IMR-90 (cell line): ENCODE measurements around the gene PPP1R1C. TPM values are rescaled to one million over a fixed set of nuclear protein-coding genes. Genes with fewer than 3 reads are reported as not detected.

Experiments used
- ATAC-seq: fragments of 200-7000 bp; cut with Tn5 transposase; 2 replicates; pipeline ENCODE4 v1.9.1; 2020; ENCODE audit warnings: low read depth, mild to moderate bottlenecking, moderate library complexity
- BruUV-seq: library from RNA; stranded (reverse); fragments of 400-500 nt; replicated peaks from 2 replicates; lab custom pipeline; 2021; lab: Mats Ljungman, UMichigan
- CTCF ChIA-PET: fragments of 300-600 bp; formaldehyde crosslinking; extraction: SDS; loops from one replicate; lab custom pipeline; 2021; ENCODE audit warnings: antibody characterized with exemption; lab: Yijun Ruan, JAX
- POLR2A ChIA-PET: fragments of 300-600 bp; sonication (Branson Sonifier 250); formaldehyde crosslinking; loops from one replicate; lab custom pipeline; 2022; ENCODE audit warnings: antibody characterized with exemption; ENCODE audit not compliant: unreplicated experiment; lab: Charles Lee
- DNase-seq: peaks from one replicate; pipeline ENCODE4 v3.0.0; 2013
- H2AFZ ChIP-seq: replicated peaks from 2 replicates; pipeline ENCODE3; 2013; ENCODE audit warnings: low read length, mild to moderate bottlenecking; ENCODE audit not compliant: poor library complexity
- H2AK5ac ChIP-seq: 2 replicates; pipeline ENCODE4 v1.6.1; 2013; ENCODE audit warnings: low read depth, low read length, inconsistent platforms
- H2AK9ac ChIP-seq: replicated peaks from 2 replicates; pipeline ENCODE3; 2013; ENCODE audit warnings: mild to moderate bottlenecking, low read depth, low read length, moderate library complexity; ENCODE audit not compliant: poor library complexity
- H2BK120ac ChIP-seq: 2 replicates; pipeline ENCODE4 v1.6.1; 2013; ENCODE audit warnings: low read depth, low read length, inconsistent platforms
- H2BK15ac ChIP-seq: 3 replicates; pipeline ENCODE4 v1.6.1; 2013; ENCODE audit warnings: low read depth, low read length, inconsistent platforms
- H2BK20ac ChIP-seq: 2 replicates; pipeline ENCODE4 v1.6.1; 2013; ENCODE audit warnings: low read depth, mild to moderate bottlenecking, inconsistent platforms, low read length, moderate library complexity
- H2BK5ac ChIP-seq: 2 replicates; pipeline ENCODE4 v1.6.1; 2013; ENCODE audit warnings: mild to moderate bottlenecking, low read depth, low read length, inconsistent platforms; ENCODE audit not compliant: poor library complexity, severe bottlenecking
- H3K14ac ChIP-seq: replicated peaks from 2 replicates; pipeline ENCODE4 v1.6.1; 2013; ENCODE audit warnings: low read depth, low read length, inconsistent platforms
- H3K18ac ChIP-seq: 2 replicates; pipeline ENCODE4 v1.6.1; 2013; ENCODE audit warnings: low read depth, low read length, control low read depth
- H3K23ac ChIP-seq: 2 replicates; pipeline ENCODE4 v1.6.1; 2013; ENCODE audit warnings: low read depth, low read length, inconsistent platforms
- H3K27ac ChIP-seq: 2 replicates; pipeline ENCODE4 v1.5.1; 2013; ENCODE audit warnings: mild to moderate bottlenecking, control low read depth, low read length; ENCODE audit not compliant: insufficient read depth
- H3K27me3 ChIP-seq: 2 replicates; pipeline ENCODE4 v1.6.1; 2013; ENCODE audit warnings: low read length; ENCODE audit not compliant: control insufficient read depth, insufficient read depth
- H3K36me3 ChIP-seq: 2 replicates; pipeline ENCODE4 v1.6.1; 2013; ENCODE audit warnings: low read length, mixed read lengths; ENCODE audit not compliant: control insufficient read depth, insufficient read depth
- H3K4ac ChIP-seq: 2 replicates; pipeline ENCODE4 v1.6.1; 2013; ENCODE audit warnings: low read depth, low read length, inconsistent platforms
- H3K4me1 ChIP-seq: 2 replicates; pipeline ENCODE4 v1.6.1; 2013; ENCODE audit warnings: low read length, mixed read lengths; ENCODE audit not compliant: control insufficient read depth, insufficient read depth
- H3K4me2 ChIP-seq: 2 replicates; pipeline ENCODE4 v1.6.1; 2013; ENCODE audit warnings: low read depth, mild to moderate bottlenecking, control low read depth, low read length, moderate library complexity
- H3K4me3 ChIP-seq: 2 replicates; pipeline ENCODE4 v1.5.1; 2013; ENCODE audit warnings: low read depth, mild to moderate bottlenecking, control low read depth, low read length, moderate library complexity; ENCODE audit not compliant: insufficient read depth
- H3K56ac ChIP-seq: 2 replicates; pipeline ENCODE4 v1.6.1; 2013; ENCODE audit warnings: low read length, inconsistent platforms; ENCODE audit not compliant: insufficient read depth; ENCODE audit errors: extremely low read depth
- H3K79me1 ChIP-seq, 2 experiments: 2 replicates each; pipeline ENCODE4 v1.6.1; 2013; ENCODE audit warnings: low read length in 2 of 2, inconsistent platforms in 1 of 2, low read depth in 1 of 2
- H3K9ac ChIP-seq: 2 replicates; pipeline ENCODE4 v1.6.1; 2013; ENCODE audit warnings: low read depth, low read length, control low read depth
- H3K9me1 ChIP-seq: 2 replicates; pipeline ENCODE4 v1.6.1; 2013; ENCODE audit warnings: low read length, inconsistent platforms; ENCODE audit not compliant: insufficient read depth
- H3K9me3 ChIP-seq: 2 replicates; pipeline ENCODE4 v1.6.1; 2013; ENCODE audit warnings: low read length; ENCODE audit not compliant: control insufficient read depth, insufficient read depth
- H4K20me1 ChIP-seq: 2 replicates; pipeline ENCODE4 v1.6.1; 2013; ENCODE audit warnings: low read length, inconsistent platforms; ENCODE audit not compliant: insufficient read depth
- H4K5ac ChIP-seq: 2 replicates; pipeline ENCODE4 v1.6.1; 2013; ENCODE audit warnings: mild to moderate bottlenecking, low read depth, low read length, control low read depth
- H4K8ac ChIP-seq, 2 experiments: 2 replicates each; pipeline ENCODE4 v1.6.1; 2013; ENCODE audit warnings: low read depth in 2 of 2, low read length in 2 of 2, control low read depth in 1 of 2, inconsistent platforms in 1 of 2
- H4K91ac ChIP-seq: 2 replicates; pipeline ENCODE4 v1.6.1; 2013; ENCODE audit warnings: low read depth, low read length, inconsistent platforms; ENCODE audit not compliant: insufficient read depth
- CHD1 ChIP-seq: IDR thresholded peaks from 2 replicates; pipeline ENCODE4 v1.6.1; 2012; ENCODE audit warnings: low read depth, low read length, improper control_type of control experiment
- CTCF ChIP-seq: conservative IDR thresholded peaks from 2 replicates; pipeline ENCODE4 v1.5.1; 2012; ENCODE audit warnings: mild to moderate bottlenecking, low read depth, low read length, improper control_type of control experiment
- MAFK ChIP-seq: IDR thresholded peaks from 2 replicates; pipeline ENCODE4 v1.6.1; 2012; ENCODE audit warnings: low read depth, low read length, improper control_type of control experiment
- MAZ ChIP-seq: IDR thresholded peaks from 2 replicates; pipeline ENCODE4 v1.6.1; 2012; ENCODE audit warnings: low read depth, mild to moderate bottlenecking, low read length, improper control_type of control experiment, moderate library complexity, borderline replicate concordance
- MXI1 ChIP-seq: IDR thresholded peaks from 2 replicates; pipeline ENCODE4 v1.6.1; 2012; ENCODE audit warnings: low read depth, mild to moderate bottlenecking, low read length, moderate library complexity, borderline replicate concordance
- NFE2L2 ChIP-seq: fragments of 150-350 bp; IDR thresholded peaks from 2 replicates; pipeline ENCODE4 v1.6.1; 2016; ENCODE audit warnings: low read depth, mild to moderate bottlenecking, low read length
- POLR2A ChIP-seq: IDR thresholded peaks from 2 replicates; pipeline ENCODE4 v1.6.1; 2012; ENCODE audit warnings: mild to moderate bottlenecking, low read depth, low read length
- RAD21 ChIP-seq: IDR thresholded peaks from 2 replicates; pipeline ENCODE4 v1.6.1; 2012; ENCODE audit warnings: low read length, improper control_type of control experiment
- RCOR1 ChIP-seq: IDR thresholded peaks from 2 replicates; pipeline ENCODE4 v1.6.1; 2012; ENCODE audit warnings: mild to moderate bottlenecking, low read length, improper control_type of control experiment; ENCODE audit not compliant: insufficient replicate concordance
- SMC3 ChIP-seq: fragments of 150-350 bp; IDR thresholded peaks from 2 replicates; pipeline ENCODE4 v1.6.1; 2016; ENCODE audit warnings: low read depth, mild to moderate bottlenecking, antibody characterized with exemption, low read length, moderate library complexity
- USF2 ChIP-seq: fragments of 150-350 bp; IDR thresholded peaks from 2 replicates; pipeline ENCODE4 v1.6.1; 2017; ENCODE audit warnings: mild to moderate bottlenecking, antibody characterized with exemption, low read length, low read depth
- dilution Hi-C: fragments of 300-500 bp; cut with HindIII; formaldehyde crosslinking; loops from one replicate; pipeline ENCODE4 v1.14.3; 2018; ENCODE audit warnings: low sequenced_read_pairs; ENCODE audit not compliant: unreplicated experiment
- in situ Hi-C: fragments of 300-500 bp; cut with MboI; formaldehyde crosslinking; loops from 3 replicates; pipeline ENCODE4 v1.14.3; 2019; ENCODE audit warnings: low sequenced_read_pairs, inconsistent platforms, mixed read lengths
- intact Hi-C: fragments of 100-400 bp; cut with micrococcal nuclease; formaldehyde crosslinking; loops from 2 replicates; pipeline ENCODE4 v1.10.0; 2022
- polyA plus RNA-seq, 3 experiments: library from polyadenylated mRNA; depleted of rRNA; stranded (reverse); fragments of >200 nt; gene quantifications; 2 replicates each; pipeline ENCODE4 v1.2.3, GENCODE V29; 2012; ENCODE audit warnings: low replicate concordance in 1 of 3
- total RNA-seq: library from RNA; depleted of rRNA; stranded (reverse); fragments of >200 nt; gene quantifications from 2 replicates; pipeline ENCODE4 v1.2.3, GENCODE V29; 2012
- TF ChIP-seq, protein P1 (sequence below): fragments of 150-350 bp; IDR thresholded peaks from 2 replicates; pipeline ENCODE4 v1.6.1; 2016; ENCODE audit warnings: low read depth, mild to moderate bottlenecking, low read length, moderate library complexity, borderline replicate concordance

PPP1R1C gene
- total and polyA plus RNA-seq, 2 of the 4 experiments (the other 2 are of a cell fraction): 0.10 to 0.36 TPM

GRCh38 chr2:182115258-182115657, 129.6 kb downstream of the PPP1R1C start:
- ATAC-seq (no peak), DNase-seq (no peak)
- no peak overlapping the region for H2AFZ ChIP-seq
- dilution Hi-C loops: no loop called here
- no peaks in the 10 kb centered on the region for H4K20me1 ChIP-seq
- H3K14ac ChIP-seq: no peak overlapping the region
- H3K23ac ChIP-seq: no peak overlapping the region
- H3K4me2 ChIP-seq: no peak overlapping the region
- in situ Hi-C loops: loop anchor here (25.0 kb wide), 1 partner anchor 1003 kb away; no protein-coding TSS in a partner anchor
- H3K79me1 ChIP-seq: no peaks in the 10 kb centered on the region
- TF ChIP-seq, protein P1, sequence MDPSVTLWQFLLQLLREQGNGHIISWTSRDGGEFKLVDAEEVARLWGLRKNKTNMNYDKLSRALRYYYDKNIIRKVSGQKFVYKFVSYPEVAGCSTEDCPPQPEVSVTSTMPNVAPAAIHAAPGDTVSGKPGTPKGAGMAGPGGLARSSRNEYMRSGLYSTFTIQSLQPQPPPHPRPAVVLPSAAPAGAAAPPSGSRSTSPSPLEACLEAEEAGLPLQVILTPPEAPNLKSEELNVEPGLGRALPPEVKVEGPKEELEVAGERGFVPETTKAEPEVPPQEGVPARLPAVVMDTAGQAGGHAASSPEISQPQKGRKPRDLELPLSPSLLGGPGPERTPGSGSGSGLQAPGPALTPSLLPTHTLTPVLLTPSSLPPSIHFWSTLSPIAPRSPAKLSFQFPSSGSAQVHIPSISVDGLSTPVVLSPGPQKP: no peak
- TF ChIP-seq USF2 (no peak), NFE2L2 (no peak), SMC3 (no peak), MAFK (no peak), MAZ (no peak), RAD21 (no peak), CHD1 (no peak), RCOR1 (no peak), POLR2A (no peak), MXI1 (no peak), CTCF (no peak)
- H3K27ac ChIP-seq: no peak overlapping the region
- H4K5ac ChIP-seq: no peak overlapping the region
- H4K91ac ChIP-seq: no peak overlapping the region
- H3K9ac ChIP-seq: no peak overlapping the region
- H3K4me3 ChIP-seq: no peak overlapping the region
- intact Hi-C loops: no loop called here
- no peak overlapping the region for H2BK15ac ChIP-seq
- no peaks in the 10 kb centered on the region for H3K27me3 ChIP-seq
- H2AK5ac ChIP-seq: no peak overlapping the region
- no peaks in the 10 kb centered on the region for H3K9me1 ChIP-seq
- no peak overlapping the region for H2AK9ac ChIP-seq
- ChIA-PET POLR2A (no interaction called here), CTCF (no interaction called here)
- no peaks in the 10 kb centered on the region for H3K36me3 ChIP-seq
- no peak overlapping the region for H4K8ac ChIP-seq
- no peak overlapping the region for H3K18ac ChIP-seq
- H2BK5ac ChIP-seq: no peak overlapping the region
- no peak overlapping the region for H3K56ac ChIP-seq
- H2BK20ac ChIP-seq: no peak overlapping the region
- no peak overlapping the region for H2BK120ac ChIP-seq
- no TSS peak for BruUV-seq
- no peaks in the 10 kb centered on the region for H3K4me1 ChIP-seq
- no peaks in the 10 kb centered on the region for H3K9me3 ChIP-seq
- no peak overlapping the region for H3K4ac ChIP-seq
